Psoas muscle (tissue), 8 donors: Measurements from ENCODE around the gene ZMYND15. TPM values are rescaled to one million over a fixed set of nuclear protein-coding genes. Genes with fewer than 3 reads are reported as not detected.

ENCODE experiments used
- ATAC-seq, 4 donors: fragments of 200-7000 bp; cut with Tn5 transposase; one replicate each; pipeline ENCODE4 v1.9.1; 2020; ENCODE audit warnings: moderate library complexity in 3 of 4, mild to moderate bottlenecking in 2 of 4
- DNase-seq, 2 donors: peaks; one replicate each; pipeline ENCODE4 v3.0.0-alpha.2; 2020
- H3K27ac ChIP-seq: fragments of 200-600 bp; one replicate; pipeline ENCODE4 v1.8.0; 2022
- H3K27me3 ChIP-seq, 3 donors: fragments of 200-600 bp in 1 of 3; one replicate each; pipeline versions ENCODE4 v1.6.1 to v1.8.0; 2013 to 2022; ENCODE audit warnings: low read length in 2 of 3, mild to moderate bottlenecking in 2 of 3, moderate library complexity in 1 of 3; ENCODE audit not compliant: insufficient read depth in 3 of 3
- H3K36me3 ChIP-seq, 2 donors: fragments of 200-600 bp in 1 of 2; one replicate each; pipeline versions ENCODE4 v1.6.1 to v1.8.0; 2013 to 2022; ENCODE audit warnings: low read depth in 1 of 2, mild to moderate bottlenecking in 1 of 2, moderate library complexity in 1 of 2; ENCODE audit not compliant: insufficient read depth in 1 of 2
- H3K4me1 ChIP-seq: fragments of 200-600 bp; one replicate; pipeline ENCODE4 v1.8.0; 2022
- H3K4me3 ChIP-seq: fragments of 200-600 bp; one replicate; pipeline ENCODE4 v1.8.0; 2022; ENCODE audit warnings: mild to moderate bottlenecking
- H3K9me3 ChIP-seq: fragments of 200-600 bp; one replicate; pipeline ENCODE4 v1.8.0; 2022
- CTCF ChIP-seq: fragments of 200-600 bp; IDR thresholded peaks from one replicate; pipeline ENCODE4 v1.8.0; 2022; ENCODE audit warnings: antibody characterized with exemption
- WGBS, 3 donors: extraction: QIAGEN DNeasy Blood & Tissue Kit; methylation state at CpG; one replicate each; pipeline versions ENCODE4 v1.1.6 to v1.1.7; 2013; 5-methylcytosine and 5-hydroxymethylcytosine counted together
- intact Hi-C, 2 donors: fragments of 100-400 bp; cut with DNase I; formaldehyde crosslinking; loops; one replicate each; pipeline versions ENCODE4 v1.11.0 to v1.14.2; 2022
- polyA plus RNA-seq, 3 donors: library from polyadenylated mRNA; stranded (reverse); fragments of 200-250 nt; gene quantifications; one replicate each; pipeline ENCODE4 v1.2.3, GENCODE V29; 2013
- total RNA-seq, 4 donors: library from RNA; stranded (reverse); fragmentation: NEBNext Ultra II Directional in 2 of 4; extraction: Animal tissue kit (Norgen Biotek cat#: 25700) in 2 of 4; gene quantifications; one replicate each; pipeline versions ENCODE4 v1.2.1 to v1.2.4, GENCODE V29; 2021 to 2023
- donor health status: healthy with polysubstance abuse.
- donor health status: DM: no; HTN: no; CAD: no; lungs with moderate emphysema.
- donor health status: Bipolar disorder and iron deficiency.
- donor health status: healthy.
- donor health status: DM: yes; HTN: yes; CAD: no.
- donor health status: DM: no; HTN: no; CAD: no.
- donor health status: DM: no; HTN: no; CAD: no.
- donor health status: DM: yes; HTN: yes; CAD: no.

The ZMYND15 gene
- total and polyA plus RNA-seq, 7 donors, result 0.04 to 0.30 (median 0.09) TPM; not detected in 2

- Histone ChIP-seq H3K4me3 (no peak within 1 kb of the TSS), H3K36me3 (no peaks in the 10 kb centered on the region), H3K9me3 (no peaks in the 10 kb centered on the region), H3K27me3 (peaks cover 0 to 25% (median 3%) of the 10 kb centered on the region in 3 donors), H3K27ac (no peak within 1 kb of the TSS), H3K4me1 (no peaks in the 10 kb centered on the region)
- 39 to 41% (median 39%) methylated on average over 13 of the region's 13 CpGs for WGBS, 3 donors
- no peak for DNase-seq
- intact Hi-C loops, result no loop called here
- ATAC-seq, result no peak
- TF ChIP-seq CTCF, result no peak
Measured at GRCh38 chr17:4771519-4772234, 32.0 kb downstream of the ZMYND15 start, which contains the start of gene TM4SF5. Gene TM4SF5 (plus strand): TSS chr17:4771886. CDS start chr17:4771923, 37 bp downstream.

- no peaks in the 10 kb centered on the region for H3K9me3 ChIP-seq
- DNase-seq (no peak), ATAC-seq (no peak)
- H3K36me3 ChIP-seq, result no peaks in the 10 kb centered on the region
- intact Hi-C loops, result no loop called here
- H3K4me1 ChIP-seq, result no peaks in the 10 kb centered on the region
- H3K27ac ChIP-seq, result no peak overlapping the region
- TF ChIP-seq CTCF, result no peak
- no peak overlapping the region for H3K4me3 ChIP-seq
- WGBS, 3 donors, result 32 to 35% (median 34%) methylated on average over 10 of the region's 10 CpGs
- peaks cover 0 to 25% (median 3%) of the 10 kb centered on the region in 3 donors for H3K27me3 ChIP-seq
Measured at GRCh38 chr17:4772235-4772613, 32.6 kb downstream of the ZMYND15 start.

- TF ChIP-seq CTCF, result no peak
- 68 to 72% (median 68%) methylated on average over 9 of the region's 9 CpGs for WGBS, 3 donors
- Histone ChIP-seq H3K4me3 (no peak overlapping the region), H3K4me1 (no peaks in the 10 kb centered on the region), H3K27me3 (peaks cover 0 to 57% (median 7%) of the 10 kb centered on the region in 3 donors), H3K36me3 (no peaks in the 10 kb centered on the region), H3K27ac (no peak overlapping the region), H3K9me3 (no peaks in the 10 kb centered on the region)
- intact Hi-C loops, result no loop called here
- DNase-seq (peak in 1 of 2 donors; percentile 11), ATAC-seq (no peak)
Measured at GRCh38 chr17:4777969-4778760, 38.5 kb downstream of the ZMYND15 start.

- peaks cover 0 to 67% (median 12%) of the 10 kb centered on the region in 3 donors for H3K27me3 ChIP-seq
- ATAC-seq, result no peak
- no peak for DNase-seq
- H3K4me1 ChIP-seq, result no peaks in the 10 kb centered on the region
- intact Hi-C loops, result no loop called here
- WGBS, 3 donors, result 77 to 88% (median 82%) methylated on average over 11 of the region's 11 CpGs
- H3K27ac ChIP-seq, result no peak overlapping the region
- TF ChIP-seq CTCF, result no peak
- H3K4me3 ChIP-seq, result no peak overlapping the region
- H3K9me3 ChIP-seq, result no peaks in the 10 kb centered on the region
- H3K36me3 ChIP-seq, result no peaks in the 10 kb centered on the region
Measured at GRCh38 chr17:4780325-4780955, 40.8 kb downstream of the ZMYND15 start.
